GM11168 (cell line): Measurements from ENCODE around the gene CC2D1B.

Experiments
- in situ Hi-C: fragments of 300-500 bp; cut with MboI; formaldehyde crosslinking; loops from one replicate; pipeline ENCODE4 v1.12.0; 2022; ENCODE audit warnings: low sequenced_read_pairs; ENCODE audit not compliant: unreplicated experiment

The CC2D1B gene

GRCh38 chr1:52360595-52360968, 5.4 kb downstream of the CC2D1B start:
- in situ Hi-C loops, result no loop called here

- in situ Hi-C loops, result no loop called here
These were observed 6.1 kb downstream of the CC2D1B start for GRCh38 chr1:52359676-52360594.

- in situ Hi-C loops, result no loop called here
These were observed 7.0 kb downstream of the CC2D1B start for GRCh38 chr1:52358851-52359497.

- in situ Hi-C loops, result no loop called here
These were observed 8.6 kb downstream of the CC2D1B start for GRCh38 chr1:52357397-52357796.

- in situ Hi-C loops, result no loop called here
These were observed 9.1 kb downstream of the CC2D1B start for GRCh38 chr1:52356818-52357355.

GRCh38 chr1:52355847-52356505, 10.0 kb downstream of the CC2D1B start:
- in situ Hi-C loops, result no loop called here

- in situ Hi-C loops, result no loop called here
These were observed 10.6 kb downstream of the CC2D1B start for GRCh38 chr1:52355436-52355835.

- in situ Hi-C loops, result no loop called here
These were observed 13.3 kb downstream of the CC2D1B start for GRCh38 chr1:52352690-52353089.

GRCh38 chr1:52348704-52349300, 17.2 kb downstream of the CC2D1B start:
- in situ Hi-C loops, result no loop called here

- in situ Hi-C loops, result no loop called here
These were observed 19.4 kb downstream of the CC2D1B start for GRCh38 chr1:52346653-52347052.

GRCh38 chr1:52345252-52345651, 20.8 kb downstream of the CC2D1B start:
- in situ Hi-C loops, result no loop called here

- in situ Hi-C loops, result no loop called here
These were observed 22.0 kb downstream of the CC2D1B start for GRCh38 chr1:52343979-52344378.

GRCh38 chr1:52341655-52342260, 24.2 kb downstream of the CC2D1B start:
- in situ Hi-C loops, result no loop called here

GRCh38 chr1:52337439-52337838, 28.6 kb downstream of the CC2D1B start:
- in situ Hi-C loops, result no loop called here

GRCh38 chr1:52334906-52335528, 31.0 kb downstream of the CC2D1B start:
- in situ Hi-C loops, result no loop called here

- in situ Hi-C loops, result no loop called here
These were observed 33.6 kb downstream of the CC2D1B start for GRCh38 chr1:52332411-52332810.

- in situ Hi-C loops, result no loop called here
These were observed 37.4 kb downstream of the CC2D1B start for GRCh38 chr1:52328615-52329014.

GRCh38 chr1:52325786-52326185, 40.2 kb downstream of the CC2D1B start:
- in situ Hi-C loops, result no loop called here

GRCh38 chr1:52323731-52324130, 42.3 kb downstream of the CC2D1B start:
- in situ Hi-C loops, result no loop called here

- in situ Hi-C loops, result no loop called here
These were observed 44.9 kb downstream of the CC2D1B start for GRCh38 chr1:52321061-52321460.
